ENCODE results near the gene CIB2. TPM values are rescaled to one million over a fixed set of nuclear protein-coding genes. Genes with fewer than 3 reads are reported as not detected.

CIB2 gene
- total and polyA plus RNA-seq, 8 donors = 0.80 to 20.4 (median 5.2) TPM; not detected in 1

DNA sequence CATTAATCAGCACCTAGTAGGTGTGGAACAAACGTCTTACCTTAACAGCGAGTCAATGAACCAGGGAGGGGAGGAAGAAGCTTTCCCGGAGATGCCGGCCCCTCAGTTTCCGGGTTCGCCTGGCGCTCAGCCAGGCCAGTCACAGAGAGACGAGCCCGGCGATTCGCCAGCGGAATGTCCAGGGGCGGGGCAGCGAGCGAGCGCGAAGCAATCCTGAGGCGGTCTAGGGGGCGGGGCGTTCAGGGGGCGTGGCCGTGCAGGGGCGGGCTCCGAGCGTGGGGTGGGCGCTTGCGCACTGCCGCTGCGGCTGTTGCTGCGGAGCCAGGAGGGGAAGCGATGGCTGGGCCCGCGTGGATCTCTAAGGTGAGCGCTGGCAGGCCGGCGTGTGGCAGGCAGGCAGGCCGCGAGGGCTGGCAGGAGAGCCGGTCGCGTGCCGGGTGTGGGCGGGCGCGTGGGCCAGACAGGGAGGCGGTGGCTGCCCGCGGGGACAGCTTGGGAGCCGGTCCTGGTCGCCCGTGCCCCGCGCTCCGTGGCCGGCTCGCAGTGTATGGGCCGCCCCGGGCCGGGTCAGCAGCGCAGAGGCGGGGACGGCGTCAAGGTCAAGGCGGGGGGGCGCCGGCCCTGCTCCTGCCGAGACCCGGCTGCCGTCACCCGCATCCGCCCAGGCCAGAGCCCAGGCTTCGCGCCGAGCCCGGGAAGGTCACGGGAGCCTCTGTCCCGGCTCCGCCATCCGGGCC lies 18.0 kb upstream of the CIB2 start, which contains the start of gene IDH3A:
Gene IDH3A, plus strand, starts transcription at position 295 of the 737 bp plus-strand sequence. Its CDS starts 42 bp downstream, at position 337.
- intact Hi-C loops (cut with DNase I; ENCODE audit: low total_unique reads) = no loop called here
- peak; percentile 100 for DNase-seq
- 0 to 1% (median 0%) methylated on average over 26 to 79 of the region's 79 CpGs for WGBS, 5 donors
- peak within 1 kb of the TSS; percentile 77 to 97 (median 92) for H3K27ac ChIP-seq
- H3K36me3 ChIP-seq = no peaks in the 10 kb centered on the region
- no peaks in the 10 kb centered on the region for H3K9me3 ChIP-seq
- TF ChIP-seq EP300 (IDR thresholded peaks at IDR 0.05) = no peak
- TF ChIP-seq POLR2AphosphoS5 (IDR thresholded peaks at IDR 0.05) = peak; percentile 75 to 94 (median 79)
- TF ChIP-seq POLR2A (IDR thresholded peaks at IDR 0.05) = peak in 1 of 4 donors; percentile 29
- peaks cover 13 to 40% (median 26%) of the 10 kb centered on the region in 4 donors for H3K4me1 ChIP-seq
- peak within 1 kb of the TSS; percentile 64 to 98 (median 90) for H3K4me3 ChIP-seq
- no peaks in the 10 kb centered on the region for H3K27me3 ChIP-seq

DNA sequence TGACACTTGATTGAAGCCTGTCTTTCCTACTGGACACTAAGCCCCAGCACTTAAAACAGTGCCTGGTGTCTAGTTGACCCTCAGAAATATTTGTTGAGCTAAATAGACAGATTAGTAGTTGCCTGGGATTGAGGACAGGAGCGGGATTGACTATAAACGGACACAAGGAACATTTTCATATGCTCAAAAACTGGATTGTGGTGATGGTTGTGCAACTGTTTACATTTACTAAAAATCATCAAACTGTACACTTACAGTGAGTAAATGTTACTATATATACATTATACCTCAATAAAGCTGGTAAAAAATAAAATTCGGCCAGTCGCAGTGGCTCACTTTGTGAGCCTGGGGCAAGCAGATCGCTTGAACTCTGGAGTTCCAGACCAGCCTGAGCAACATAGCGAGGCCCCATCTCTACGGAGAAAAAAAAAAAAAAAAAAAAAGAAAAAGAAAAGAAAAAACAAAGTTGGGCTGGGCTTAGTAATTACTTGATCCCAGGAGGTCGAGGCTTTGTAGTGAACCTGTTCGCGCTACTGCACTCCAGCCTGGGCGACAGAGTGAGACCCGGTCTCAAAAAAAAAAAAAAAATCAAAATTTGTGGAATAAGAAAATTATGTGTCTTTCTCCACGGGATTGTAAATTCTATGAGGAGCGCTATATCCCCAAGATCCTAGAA lies 17.3 kb upstream of the CIB2 start:
- peak; percentile 5 to 27 for DNase-seq

DNA sequence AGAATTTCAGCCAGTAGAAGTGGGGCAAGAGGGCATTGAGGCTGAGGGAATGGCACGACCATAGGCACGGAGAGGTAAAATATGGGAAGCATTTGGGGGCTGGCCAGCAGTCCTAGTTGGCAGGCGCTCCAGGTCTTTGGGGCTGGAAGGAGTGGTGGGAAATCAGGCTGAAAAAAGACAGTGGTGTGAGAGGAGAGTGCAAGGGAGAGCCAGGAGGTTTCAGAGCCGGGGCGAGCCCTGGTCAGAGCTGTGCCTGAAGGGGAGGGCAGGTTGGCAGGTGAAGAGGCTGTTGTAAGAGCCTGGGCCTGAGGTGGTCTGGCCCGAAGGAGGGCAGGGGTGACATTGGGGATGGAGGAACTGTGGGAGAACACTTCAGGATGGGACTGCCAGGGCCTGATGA lies 16.3 kb upstream of the CIB2 start:
- intact Hi-C loops (cut with DNase I; ENCODE audit: low total_unique reads) = no loop called here
- Histone ChIP-seq H3K27ac (no peak overlapping the region), H3K27me3 (no peaks in the 10 kb centered on the region), H3K4me1 (peaks cover 13 to 40% (median 25%) of the 10 kb centered on the region in 4 donors), H3K9me3 (no peaks in the 10 kb centered on the region), H3K36me3 (no peaks in the 10 kb centered on the region), H3K4me3 (no peak overlapping the region)
- WGBS, 5 donors = 86 to 98% (median 94%) methylated on average over 6 of the region's 6 CpGs
- DNase-seq = peak in 1 of 2 donors; percentile 17
- TF ChIP-seq EP300 (IDR thresholded peaks at IDR 0.05) (no peak), POLR2A (IDR thresholded peaks at IDR 0.05) (no peak), POLR2AphosphoS5 (IDR thresholded peaks at IDR 0.05) (no peak)
- TF ChIP-seq, protein P1, sequence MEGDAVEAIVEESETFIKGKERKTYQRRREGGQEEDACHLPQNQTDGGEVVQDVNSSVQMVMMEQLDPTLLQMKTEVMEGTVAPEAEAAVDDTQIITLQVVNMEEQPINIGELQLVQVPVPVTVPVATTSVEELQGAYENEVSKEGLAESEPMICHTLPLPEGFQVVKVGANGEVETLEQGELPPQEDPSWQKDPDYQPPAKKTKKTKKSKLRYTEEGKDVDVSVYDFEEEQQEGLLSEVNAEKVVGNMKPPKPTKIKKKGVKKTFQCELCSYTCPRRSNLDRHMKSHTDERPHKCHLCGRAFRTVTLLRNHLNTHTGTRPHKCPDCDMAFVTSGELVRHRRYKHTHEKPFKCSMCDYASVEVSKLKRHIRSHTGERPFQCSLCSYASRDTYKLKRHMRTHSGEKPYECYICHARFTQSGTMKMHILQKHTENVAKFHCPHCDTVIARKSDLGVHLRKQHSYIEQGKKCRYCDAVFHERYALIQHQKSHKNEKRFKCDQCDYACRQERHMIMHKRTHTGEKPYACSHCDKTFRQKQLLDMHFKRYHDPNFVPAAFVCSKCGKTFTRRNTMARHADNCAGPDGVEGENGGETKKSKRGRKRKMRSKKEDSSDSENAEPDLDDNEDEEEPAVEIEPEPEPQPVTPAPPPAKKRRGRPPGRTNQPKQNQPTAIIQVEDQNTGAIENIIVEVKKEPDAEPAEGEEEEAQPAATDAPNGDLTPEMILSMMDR (IDR thresholded peaks at IDR 0.05) = no peak

More for the DNA sequence above, 17.3 kb upstream of the CIB2 start:
- intact Hi-C loops (cut with DNase I; ENCODE audit: low total_unique reads) = no loop called here
- TF ChIP-seq EP300 (IDR thresholded peaks at IDR 0.05) = no peak
- TF ChIP-seq, protein P1 (IDR thresholded peaks at IDR 0.05) = no peak
- no peak for TF ChIP-seq POLR2A (IDR thresholded peaks at IDR 0.05)
- no peak for TF ChIP-seq POLR2AphosphoS5 (IDR thresholded peaks at IDR 0.05)
- Histone ChIP-seq H3K27ac (peak overlapping the region; percentile 32 to 97 (median 88)), H3K4me3 (peak overlapping the region; percentile 64 to 98 (median 90)), H3K4me1 (peaks cover 13 to 40% (median 26%) of the 10 kb centered on the region in 4 donors), H3K36me3 (no peaks in the 10 kb centered on the region), H3K27me3 (no peaks in the 10 kb centered on the region), H3K9me3 (no peaks in the 10 kb centered on the region)
- WGBS, 5 donors = 8 to 15% (median 11%) methylated on average over 14 of the region's 14 CpGs

DNA sequence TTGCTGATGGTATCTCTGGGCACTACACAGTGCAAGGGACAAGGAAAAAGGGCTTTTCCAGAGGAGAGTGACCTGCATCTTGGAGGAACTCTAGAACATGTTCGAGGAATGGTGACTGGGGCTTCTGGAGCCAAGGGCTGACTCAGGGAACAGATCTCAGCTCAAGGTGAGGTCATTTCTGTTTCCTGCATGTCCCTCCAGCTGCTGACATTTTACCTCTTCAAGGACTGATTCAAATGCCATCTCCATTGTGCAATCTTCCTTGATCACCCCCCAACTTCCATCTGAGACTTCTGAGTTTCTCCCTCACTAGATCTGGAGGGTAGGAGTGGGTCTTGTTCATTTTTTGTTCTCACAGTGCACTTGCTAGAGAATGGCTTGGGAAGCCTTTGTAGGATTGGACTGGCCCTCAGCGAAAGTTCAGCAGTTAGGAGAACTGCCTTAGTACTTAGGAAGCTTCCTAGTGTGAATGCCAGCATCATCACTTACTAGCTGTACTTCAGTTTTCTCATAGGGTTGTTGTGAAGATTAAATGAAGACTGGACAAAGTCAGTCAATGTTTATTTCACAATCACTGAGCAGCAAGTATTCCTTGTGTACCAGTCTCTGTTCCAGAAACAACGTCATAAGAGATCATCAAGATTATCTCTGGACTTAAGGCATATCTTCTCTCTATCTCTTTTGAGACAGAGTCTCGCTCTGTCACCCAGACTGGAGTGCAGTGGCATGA lies 15.3 kb upstream of the CIB2 start:
- Histone ChIP-seq H3K36me3 (no peaks in the 10 kb centered on the region), H3K4me3 (no peak overlapping the region), H3K4me1 (peaks cover 13 to 38% (median 23%) of the 10 kb centered on the region in 4 donors), H3K27me3 (no peaks in the 10 kb centered on the region), H3K9me3 (no peaks in the 10 kb centered on the region), H3K27ac (no peak overlapping the region)
- WGBS, 5 donors = 77 to 93% (median 80%) methylated on average over 4 of the region's 4 CpGs
- intact Hi-C loops (cut with DNase I; ENCODE audit: low total_unique reads) = no loop called here
- peak in 1 of 2 donors; percentile 5 for DNase-seq
- no peak for TF ChIP-seq POLR2A (IDR thresholded peaks at IDR 0.05)

DNA sequence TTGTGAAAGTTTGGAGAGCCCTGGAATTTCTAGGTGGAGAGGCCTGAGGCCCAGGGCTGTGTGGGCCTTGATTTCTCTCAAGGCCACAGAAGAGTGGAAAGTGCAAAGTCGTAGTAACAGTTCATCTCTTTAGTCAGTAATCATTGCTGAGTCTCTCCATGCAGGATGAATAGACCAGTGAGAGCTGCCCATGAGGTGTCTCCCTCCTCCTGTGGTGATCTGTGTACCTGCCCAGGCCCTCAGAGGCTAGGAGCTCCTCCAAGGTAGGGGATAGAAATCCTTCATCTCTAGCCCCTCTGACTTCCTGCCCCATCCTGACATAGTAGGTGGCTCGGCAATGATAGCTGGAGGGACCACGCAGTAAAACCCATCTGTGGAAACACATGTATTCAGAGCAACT lies 11.1 kb upstream of the CIB2 start:
- Histone ChIP-seq H3K27me3 (no peaks in the 10 kb centered on the region), H3K36me3 (no peaks in the 10 kb centered on the region), H3K27ac (no peak overlapping the region), H3K9me3 (no peaks in the 10 kb centered on the region), H3K4me3 (no peak overlapping the region), H3K4me1 (peaks cover 0 to 7% (median 1%) of the 10 kb centered on the region in 4 donors)
- DNase-seq = peak in 1 of 2 donors; percentile 2
- TF ChIP-seq EP300 (IDR thresholded peaks at IDR 0.05) = no peak
- TF ChIP-seq, protein P1 (IDR thresholded peaks at IDR 0.05) = no peak
- TF ChIP-seq POLR2AphosphoS5 (IDR thresholded peaks at IDR 0.05) = no peak
- no peak for TF ChIP-seq POLR2A (IDR thresholded peaks at IDR 0.05)
- intact Hi-C loops (cut with DNase I; ENCODE audit: low total_unique reads) = no loop called here
- 82 to 93% (median 92%) methylated on average over 1 to 3 of the region's 3 CpGs for WGBS, 5 donors

Data from stomach (tissue), 9 donors.